Measurements from ENCODE around the gene PLA1A.
"Not testable (repeated sequence)": the region's sequence is repeated elsewhere in the genome, so short reads cannot be mapped to it uniquely, and the experiment has no call there.

PLA1A gene

GRCh38 chr3:119676020-119676419 lies 78.3 kb downstream of the PLA1A start:
- peak overlapping the region; percentile 73 for H3K4me3 ChIP-seq (ENCODE audit: low read depth, low read length)
- no peak for TF ChIP-seq CTCF (IDR thresholded peaks at IDR 0.05; ENCODE audit: low read depth, low read length)

GRCh38 chr3:119676771-119677640 lies 79.3 kb downstream of the PLA1A start, which contains the start of gene COX17:
TSS of gene COX17 (minus strand) at chr3:119677406. CDS start at chr3:119677310, 96 bp downstream.
- peak within 1 kb of the TSS; percentile 73 for H3K4me3 ChIP-seq (ENCODE audit: low read depth, low read length)
- TF ChIP-seq CTCF (IDR thresholded peaks at IDR 0.05; ENCODE audit: low read depth, low read length), result no peak

GRCh38 chr3:119677641-119677934 lies 79.9 kb downstream of the PLA1A start:
- no peak for TF ChIP-seq CTCF (IDR thresholded peaks at IDR 0.05; ENCODE audit: low read depth, low read length)

GRCh38 chr3:119678209-119678608 lies 80.5 kb downstream of the PLA1A start:
- not testable (repeated sequence) for H3K4me3 ChIP-seq (ENCODE audit: low read depth, low read length)

More at GRCh38 chr3:119677641-119677934, 79.9 kb downstream of the PLA1A start:
- peak overlapping the region; percentile 73 for H3K4me3 ChIP-seq (ENCODE audit: low read depth, low read length)

Data from WI38 (cell line).